ENCODE data around the gene COL25A1. TPM values are rescaled to one million over a fixed set of nuclear protein-coding genes. Genes with fewer than 3 reads are reported as not detected.

COL25A1 gene
- total and polyA plus RNA-seq, 4 donors, result 0.61 to 4.4 (median 2.1) TPM

- H3K9ac ChIP-seq (ENCODE audit: low read depth in 1 of 2, low read length in 2 of 2), result peak within 1 kb of the TSS; percentile 68 to 79
- peak; percentile 55 for DNase-seq (ENCODE audit: low spot score)
Measured at GRCh38 chr4:108762559-108763225, 539.8 kb downstream of the COL25A1 start, which contains the start of gene ETNPPL. Gene ETNPPL (minus strand): TSS chr4:108763053. CDS start chr4:108762898, 155 bp downstream.

More at GRCh38 chr4:108762559-108763225, 539.8 kb downstream of the COL25A1 start, which contains the start of gene ETNPPL:
- peaks cover 10 to 35% (median 24%) of the 10 kb centered on the region in 4 donors for H3K4me1 ChIP-seq (ENCODE audit: control insufficient read depth in 4 of 4, insufficient read depth in 4 of 4, low read length in 3 of 4)
- TF ChIP-seq HNF4A (conservative IDR thresholded peaks at IDR 0.05) (peak in 1 of 2 donors; percentile 72), TAF1 (conservative IDR thresholded peaks at IDR 0.05) (peak; percentile 93), RXRA (IDR thresholded peaks at IDR 0.05) (peak; percentile 75 to 84), NR2F2 (IDR thresholded peaks at IDR 0.05) (no peak), MAX (IDR thresholded peaks at IDR 0.05) (no peak), FOXA2 (IDR thresholded peaks at IDR 0.05) (no peak), RAD21 (IDR thresholded peaks at IDR 0.05) (no peak), JUND (IDR thresholded peaks at IDR 0.05) (no peak), FOXA1 (IDR thresholded peaks at IDR 0.05) (no peak), SP1 (IDR thresholded peaks at IDR 0.05) (peak; percentile 69), EGR1 (IDR thresholded peaks at IDR 0.05; ENCODE audit: low read depth in 2 of 2) (peak; percentile 12 to 27), YY1 (IDR thresholded peaks at IDR 0.05) (peak; percentile 74), HNF4G (IDR thresholded peaks at IDR 0.05) (no peak), REST (IDR thresholded peaks at IDR 0.05) (peak; percentile 83), GABPA (IDR thresholded peaks at IDR 0.05 in 1 of 2, conservative IDR thresholded peaks at IDR 0.05 in 1 of 2) (no peak)
- TF ChIP-seq, protein P1, sequence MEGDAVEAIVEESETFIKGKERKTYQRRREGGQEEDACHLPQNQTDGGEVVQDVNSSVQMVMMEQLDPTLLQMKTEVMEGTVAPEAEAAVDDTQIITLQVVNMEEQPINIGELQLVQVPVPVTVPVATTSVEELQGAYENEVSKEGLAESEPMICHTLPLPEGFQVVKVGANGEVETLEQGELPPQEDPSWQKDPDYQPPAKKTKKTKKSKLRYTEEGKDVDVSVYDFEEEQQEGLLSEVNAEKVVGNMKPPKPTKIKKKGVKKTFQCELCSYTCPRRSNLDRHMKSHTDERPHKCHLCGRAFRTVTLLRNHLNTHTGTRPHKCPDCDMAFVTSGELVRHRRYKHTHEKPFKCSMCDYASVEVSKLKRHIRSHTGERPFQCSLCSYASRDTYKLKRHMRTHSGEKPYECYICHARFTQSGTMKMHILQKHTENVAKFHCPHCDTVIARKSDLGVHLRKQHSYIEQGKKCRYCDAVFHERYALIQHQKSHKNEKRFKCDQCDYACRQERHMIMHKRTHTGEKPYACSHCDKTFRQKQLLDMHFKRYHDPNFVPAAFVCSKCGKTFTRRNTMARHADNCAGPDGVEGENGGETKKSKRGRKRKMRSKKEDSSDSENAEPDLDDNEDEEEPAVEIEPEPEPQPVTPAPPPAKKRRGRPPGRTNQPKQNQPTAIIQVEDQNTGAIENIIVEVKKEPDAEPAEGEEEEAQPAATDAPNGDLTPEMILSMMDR (IDR thresholded peaks at IDR 0.05; ENCODE audit: low read depth, low read length, missing input control), result no peak
- TF ChIP-seq, protein P2, sequence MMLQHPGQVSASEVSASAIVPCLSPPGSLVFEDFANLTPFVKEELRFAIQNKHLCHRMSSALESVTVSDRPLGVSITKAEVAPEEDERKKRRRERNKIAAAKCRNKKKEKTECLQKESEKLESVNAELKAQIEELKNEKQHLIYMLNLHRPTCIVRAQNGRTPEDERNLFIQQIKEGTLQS (IDR thresholded peaks at IDR 0.05), result no peak
- TF ChIP-seq, protein P3, sequence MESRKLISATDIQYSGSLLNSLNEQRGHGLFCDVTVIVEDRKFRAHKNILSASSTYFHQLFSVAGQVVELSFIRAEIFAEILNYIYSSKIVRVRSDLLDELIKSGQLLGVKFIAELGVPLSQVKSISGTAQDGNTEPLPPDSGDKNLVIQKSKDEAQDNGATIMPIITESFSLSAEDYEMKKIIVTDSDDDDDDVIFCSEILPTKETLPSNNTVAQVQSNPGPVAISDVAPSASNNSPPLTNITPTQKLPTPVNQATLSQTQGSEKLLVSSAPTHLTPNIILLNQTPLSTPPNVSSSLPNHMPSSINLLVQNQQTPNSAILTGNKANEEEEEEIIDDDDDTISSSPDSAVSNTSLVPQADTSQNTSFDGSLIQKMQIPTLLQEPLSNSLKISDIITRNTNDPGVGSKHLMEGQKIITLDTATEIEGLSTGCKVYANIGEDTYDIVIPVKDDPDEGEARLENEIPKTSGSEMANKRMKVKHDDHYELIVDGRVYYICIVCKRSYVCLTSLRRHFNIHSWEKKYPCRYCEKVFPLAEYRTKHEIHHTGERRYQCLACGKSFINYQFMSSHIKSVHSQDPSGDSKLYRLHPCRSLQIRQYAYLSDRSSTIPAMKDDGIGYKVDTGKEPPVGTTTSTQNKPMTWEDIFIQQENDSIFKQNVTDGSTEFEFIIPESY (IDR thresholded peaks at IDR 0.05), result no peak
- H3K9me3 ChIP-seq (ENCODE audit: control insufficient read depth in 4 of 4, low read length in 3 of 4), result no peaks in the 10 kb centered on the region
- peak within 1 kb of the TSS; percentile 72 to 94 for H3K27ac ChIP-seq (ENCODE audit: low read depth in 1 of 2, low read length in 2 of 2)
- H3K36me3 ChIP-seq (ENCODE audit: control insufficient read depth in 4 of 4, insufficient read depth in 3 of 4, low read depth in 1 of 4, low read length in 3 of 4), result peaks cover 0 to 4% (median 0%) of the 10 kb centered on the region in 4 donors
- H3K4me3 ChIP-seq (ENCODE audit: low read depth in 1 of 3, low read length in 3 of 3), result peak within 1 kb of the TSS; percentile 59 to 85 (median 80)
- WGBS, result under 1% methylated on average over 61 of the region's 61 CpGs
- H3K27me3 ChIP-seq (ENCODE audit: control insufficient read depth in 4 of 4, insufficient read depth in 4 of 4, low read length in 3 of 4), result no peaks in the 10 kb centered on the region

Other genes starting within 250 kb of the COL25A1 start
- gene SEC24B, start 131.2 kb upstream of the COL25A1 start, total RNA-seq, result 10 to 100 TPM; 12.2 to 38.2 TPM
- 10 to 100 TPM; 13.9 to 18.8 TPM for gene SEC24B, start 131.2 kb upstream of the COL25A1 start, polyA plus RNA-seq